ENCODE measurements around the gene GALNT17.

Gene GALNT17

DNA sequence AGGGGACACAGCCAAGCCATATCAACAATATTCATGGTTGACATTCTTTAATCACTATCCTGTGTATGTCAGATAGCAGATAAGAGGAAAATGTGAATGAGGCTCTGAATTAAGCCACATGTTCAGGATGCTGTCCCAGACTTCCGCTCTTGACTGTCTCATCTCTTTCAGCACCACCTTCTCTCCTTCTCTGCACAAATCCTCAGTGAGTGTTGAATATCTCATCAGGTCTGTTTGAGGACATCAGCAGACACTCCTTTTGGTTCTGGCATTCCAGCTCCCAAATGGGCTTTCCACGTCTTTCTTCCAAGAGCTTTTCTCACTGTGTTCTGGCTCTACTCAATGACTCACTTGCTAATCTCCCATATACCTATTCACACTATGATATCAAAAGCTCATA lies 321.7 kb downstream of the GALNT17 start:
- Histone ChIP-seq H3K27ac (ENCODE audit: extremely low read depth, low read depth, low read length) (no peak overlapping the region), H3K9me3 (ENCODE audit: control insufficient read depth, insufficient read depth, low read depth, low read length) (no peaks in the 10 kb centered on the region), H3K4me3 (ENCODE audit: low read depth, low read length) (no peak overlapping the region), H3K36me3 (ENCODE audit: control insufficient read depth in 2 of 2, insufficient read depth in 1 of 2, low read length in 2 of 2) (no peaks in the 10 kb centered on the region), H3K4me1 (ENCODE audit: control insufficient read depth, insufficient read depth, low read length) (no peaks in the 10 kb centered on the region)
- TF ChIP-seq SCRT1 (tag by site-specific recombination; IDR thresholded peaks at IDR 0.05; ENCODE audit: borderline replicate concordance) (no peak), ZFP3 (tag by site-specific recombination; IDR thresholded peaks at IDR 0.05; ENCODE audit: low read depth) (no peak), ZNF530 (tag by site-specific recombination; IDR thresholded peaks at IDR 0.05; ENCODE audit: low read depth) (no peak), ZNF837 (tag by site-specific recombination; IDR thresholded peaks at IDR 0.05) (no peak), ZNF600 (tag by site-specific recombination; IDR thresholded peaks at IDR 0.05) (no peak), ZNF223 (tag by site-specific recombination; IDR thresholded peaks at IDR 0.05) (no peak), ZNF324 (tag by site-specific recombination; IDR thresholded peaks at IDR 0.05) (no peak), HOXA7 (CRISPR knock-in tag; IDR thresholded peaks at IDR 0.05; ENCODE audit: borderline replicate concordance) (no peak), FEZF1 (tag by site-specific recombination; IDR thresholded peaks at IDR 0.05) (no peak), ZNF549 (tag by site-specific recombination; IDR thresholded peaks at IDR 0.05) (no peak)
- TF ChIP-seq, protein P1, sequence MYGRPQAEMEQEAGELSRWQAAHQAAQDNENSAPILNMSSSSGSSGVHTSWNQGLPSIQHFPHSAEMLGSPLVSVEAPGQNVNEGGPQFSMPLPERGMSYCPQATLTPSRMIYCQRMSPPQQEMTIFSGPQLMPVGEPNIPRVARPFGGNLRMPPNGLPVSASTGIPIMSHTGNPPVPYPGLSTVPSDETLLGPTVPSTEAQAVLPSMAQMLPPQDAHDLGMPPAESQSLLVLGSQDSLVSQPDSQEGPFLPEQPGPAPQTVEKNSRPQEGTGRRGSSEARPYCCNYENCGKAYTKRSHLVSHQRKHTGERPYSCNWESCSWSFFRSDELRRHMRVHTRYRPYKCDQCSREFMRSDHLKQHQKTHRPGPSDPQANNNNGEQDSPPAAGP (tag by site-specific recombination; IDR thresholded peaks at IDR 0.05): no peak
- TF ChIP-seq, protein P2, sequence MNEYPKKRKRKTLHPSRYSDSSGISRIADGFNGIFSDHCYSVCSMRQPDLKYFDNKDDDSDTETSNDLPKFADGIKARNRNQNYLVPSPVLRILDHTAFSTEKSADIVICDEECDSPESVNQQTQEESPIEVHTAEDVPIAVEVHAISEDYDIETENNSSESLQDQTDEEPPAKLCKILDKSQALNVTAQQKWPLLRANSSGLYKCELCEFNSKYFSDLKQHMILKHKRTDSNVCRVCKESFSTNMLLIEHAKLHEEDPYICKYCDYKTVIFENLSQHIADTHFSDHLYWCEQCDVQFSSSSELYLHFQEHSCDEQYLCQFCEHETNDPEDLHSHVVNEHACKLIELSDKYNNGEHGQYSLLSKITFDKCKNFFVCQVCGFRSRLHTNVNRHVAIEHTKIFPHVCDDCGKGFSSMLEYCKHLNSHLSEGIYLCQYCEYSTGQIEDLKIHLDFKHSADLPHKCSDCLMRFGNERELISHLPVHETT (tag by site-specific recombination; IDR thresholded peaks at IDR 0.05): no peak
- POLR2A ChIA-PET: no interaction called here
- CTCF ChIA-PET: no interaction called here

DNA sequence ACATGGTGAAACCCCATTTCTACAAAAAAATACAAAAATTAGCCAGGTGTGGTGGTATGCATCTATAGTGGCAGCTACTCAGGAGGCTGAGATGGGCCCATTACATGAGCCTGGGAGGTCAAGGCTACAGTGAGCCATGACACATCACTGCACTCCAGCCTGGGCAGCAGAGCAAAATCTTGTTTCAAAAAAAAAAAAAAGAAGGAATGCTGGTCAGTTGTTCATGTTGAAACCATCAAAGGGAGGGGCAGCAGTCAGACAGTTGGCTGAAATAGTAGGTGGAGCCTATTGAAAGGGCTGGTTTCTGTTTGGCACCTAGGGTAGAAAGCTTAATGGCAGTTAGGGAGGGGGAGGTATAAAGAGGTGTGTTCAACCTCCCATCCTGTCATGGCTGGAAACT lies 323.0 kb downstream of the GALNT17 start:
- Histone ChIP-seq H3K4me1 (ENCODE audit: control insufficient read depth, insufficient read depth, low read length) (no peaks in the 10 kb centered on the region), H3K4me3 (ENCODE audit: low read depth, low read length) (no peak overlapping the region), H3K27ac (ENCODE audit: extremely low read depth, low read depth, low read length) (no peak overlapping the region), H3K9me3 (ENCODE audit: control insufficient read depth, insufficient read depth, low read depth, low read length) (no peaks in the 10 kb centered on the region), H3K36me3 (ENCODE audit: control insufficient read depth in 2 of 2, insufficient read depth in 1 of 2, low read length in 2 of 2) (no peaks in the 10 kb centered on the region)
- POLR2A ChIA-PET: no interaction called here
- CTCF ChIA-PET: interaction anchor here (0.6 kb wide), 1 partner anchor 239 kb away, joined by 3 read pairs; no protein-coding TSS in a partner anchor
- no peak for TF ChIP-seq ZFHX2 (tag by site-specific recombination; conservative IDR thresholded peaks at IDR 0.05)
- no peak for TF ChIP-seq ZNF223 (tag by site-specific recombination; IDR thresholded peaks at IDR 0.05)
- TF ChIP-seq, protein P3, sequence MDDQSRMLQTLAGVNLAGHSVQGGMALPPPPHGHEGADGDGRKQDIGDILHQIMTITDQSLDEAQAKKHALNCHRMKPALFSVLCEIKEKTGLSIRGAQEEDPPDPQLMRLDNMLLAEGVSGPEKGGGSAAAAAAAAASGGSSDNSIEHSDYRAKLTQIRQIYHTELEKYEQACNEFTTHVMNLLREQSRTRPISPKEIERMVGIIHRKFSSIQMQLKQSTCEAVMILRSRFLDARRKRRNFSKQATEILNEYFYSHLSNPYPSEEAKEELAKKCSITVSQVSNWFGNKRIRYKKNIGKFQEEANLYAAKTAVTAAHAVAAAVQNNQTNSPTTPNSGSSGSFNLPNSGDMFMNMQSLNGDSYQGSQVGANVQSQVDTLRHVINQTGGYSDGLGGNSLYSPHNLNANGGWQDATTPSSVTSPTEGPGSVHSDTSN (CRISPR knock-in tag; IDR thresholded peaks at IDR 0.05): no peak
- TF ChIP-seq, protein P4, sequence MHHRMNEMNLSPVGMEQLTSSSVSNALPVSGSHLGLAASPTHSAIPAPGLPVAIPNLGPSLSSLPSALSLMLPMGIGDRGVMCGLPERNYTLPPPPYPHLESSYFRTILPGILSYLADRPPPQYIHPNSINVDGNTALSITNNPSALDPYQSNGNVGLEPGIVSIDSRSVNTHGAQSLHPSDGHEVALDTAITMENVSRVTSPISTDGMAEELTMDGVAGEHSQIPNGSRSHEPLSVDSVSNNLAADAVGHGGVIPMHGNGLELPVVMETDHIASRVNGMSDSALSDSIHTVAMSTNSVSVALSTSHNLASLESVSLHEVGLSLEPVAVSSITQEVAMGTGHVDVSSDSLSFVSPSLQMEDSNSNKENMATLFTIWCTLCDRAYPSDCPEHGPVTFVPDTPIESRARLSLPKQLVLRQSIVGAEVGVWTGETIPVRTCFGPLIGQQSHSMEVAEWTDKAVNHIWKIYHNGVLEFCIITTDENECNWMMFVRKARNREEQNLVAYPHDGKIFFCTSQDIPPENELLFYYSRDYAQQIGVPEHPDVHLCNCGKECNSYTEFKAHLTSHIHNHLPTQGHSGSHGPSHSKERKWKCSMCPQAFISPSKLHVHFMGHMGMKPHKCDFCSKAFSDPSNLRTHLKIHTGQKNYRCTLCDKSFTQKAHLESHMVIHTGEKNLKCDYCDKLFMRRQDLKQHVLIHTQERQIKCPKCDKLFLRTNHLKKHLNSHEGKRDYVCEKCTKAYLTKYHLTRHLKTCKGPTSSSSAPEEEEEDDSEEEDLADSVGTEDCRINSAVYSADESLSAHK (tag by site-specific recombination; IDR thresholded peaks at IDR 0.05): no peak
- TF ChIP-seq, protein P5, sequence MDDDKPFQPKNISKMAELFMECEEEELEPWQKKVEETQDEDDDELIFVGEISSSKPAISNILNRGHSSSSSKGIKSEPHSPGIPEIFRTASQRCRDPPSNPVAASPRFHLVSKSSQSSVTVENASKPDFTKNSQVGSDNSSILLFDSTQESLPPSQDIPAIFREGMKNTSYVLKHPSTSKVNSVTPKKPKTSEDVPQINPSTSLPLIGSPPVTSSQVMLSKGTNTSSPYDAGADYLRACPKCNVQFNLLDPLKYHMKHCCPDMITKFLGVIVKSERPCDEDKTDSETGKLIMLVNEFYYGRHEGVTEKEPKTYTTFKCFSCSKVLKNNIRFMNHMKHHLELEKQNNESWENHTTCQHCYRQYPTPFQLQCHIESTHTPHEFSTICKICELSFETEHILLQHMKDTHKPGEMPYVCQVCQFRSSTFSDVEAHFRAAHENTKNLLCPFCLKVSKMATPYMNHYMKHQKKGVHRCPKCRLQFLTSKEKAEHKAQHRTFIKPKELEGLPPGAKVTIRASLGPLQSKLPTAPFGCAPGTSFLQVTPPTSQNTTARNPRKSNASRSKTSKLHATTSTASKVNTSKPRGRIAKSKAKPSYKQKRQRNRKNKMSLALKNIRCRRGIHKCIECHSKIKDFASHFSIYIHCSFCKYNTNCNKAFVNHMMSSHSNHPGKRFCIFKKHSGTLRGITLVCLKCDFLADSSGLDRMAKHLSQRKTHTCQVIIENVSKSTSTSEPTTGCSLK (tag by site-specific recombination; IDR thresholded peaks at IDR 0.05): no peak
- TF ChIP-seq ZNF121 (tag by site-specific recombination; IDR thresholded peaks at IDR 0.05): no peak
- TF ChIP-seq ZNF391 (tag by site-specific recombination; IDR thresholded peaks at IDR 0.05; ENCODE audit: borderline replicate concordance, low read depth): no peak
- no peak for TF ChIP-seq ZNF174 (tag by site-specific recombination; IDR thresholded peaks at IDR 0.05)
- TF ChIP-seq, protein P6, sequence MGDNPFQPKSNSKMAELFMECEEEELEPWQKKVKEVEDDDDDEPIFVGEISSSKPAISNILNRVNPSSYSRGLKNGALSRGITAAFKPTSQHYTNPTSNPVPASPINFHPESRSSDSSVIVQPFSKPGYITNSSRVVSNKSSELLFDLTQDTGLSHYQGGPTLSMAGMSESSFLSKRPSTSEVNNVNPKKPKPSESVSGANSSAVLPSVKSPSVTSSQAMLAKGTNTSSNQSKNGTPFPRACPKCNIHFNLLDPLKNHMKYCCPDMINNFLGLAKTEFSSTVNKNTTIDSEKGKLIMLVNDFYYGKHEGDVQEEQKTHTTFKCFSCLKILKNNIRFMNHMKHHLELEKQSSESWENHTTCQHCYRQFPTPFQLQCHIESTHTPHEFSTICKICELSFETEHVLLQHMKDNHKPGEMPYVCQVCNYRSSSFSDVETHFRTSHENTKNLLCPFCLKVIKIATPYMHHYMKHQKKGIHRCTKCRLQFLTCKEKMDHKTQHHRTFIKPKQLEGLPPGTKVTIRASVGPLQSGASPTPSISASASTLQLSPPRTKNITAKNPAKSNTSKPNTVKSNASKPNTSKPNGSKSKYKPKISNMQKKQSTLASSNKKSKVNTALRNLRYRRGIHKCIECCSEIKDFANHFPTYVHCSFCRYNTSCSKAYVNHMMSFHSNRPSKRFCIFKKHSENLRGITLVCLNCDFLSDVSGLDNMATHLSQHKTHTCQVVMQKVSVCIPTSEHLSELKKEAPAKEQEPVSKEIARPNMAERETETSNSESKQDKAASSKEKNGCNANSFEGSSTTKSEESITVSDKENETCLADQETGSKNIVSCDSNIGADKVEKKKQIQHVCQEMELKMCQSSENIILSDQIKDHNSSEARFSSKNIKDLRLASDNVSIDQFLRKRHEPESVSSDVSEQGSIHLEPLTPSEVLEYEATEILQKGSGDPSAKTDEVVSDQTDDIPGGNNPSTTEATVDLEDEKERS (tag by site-specific recombination; IDR thresholded peaks at IDR 0.05): no peak

All from HEK293 (cell line).